ENCODE measurements around the gene JUP. TPM values are rescaled to one million over a fixed set of nuclear protein-coding genes. Genes with fewer than 3 reads are reported as not detected.

The JUP gene
- total RNA-seq, 4 donors from 2014 or later: 42.9 to 57.7 (median 51.6) TPM

DNA sequence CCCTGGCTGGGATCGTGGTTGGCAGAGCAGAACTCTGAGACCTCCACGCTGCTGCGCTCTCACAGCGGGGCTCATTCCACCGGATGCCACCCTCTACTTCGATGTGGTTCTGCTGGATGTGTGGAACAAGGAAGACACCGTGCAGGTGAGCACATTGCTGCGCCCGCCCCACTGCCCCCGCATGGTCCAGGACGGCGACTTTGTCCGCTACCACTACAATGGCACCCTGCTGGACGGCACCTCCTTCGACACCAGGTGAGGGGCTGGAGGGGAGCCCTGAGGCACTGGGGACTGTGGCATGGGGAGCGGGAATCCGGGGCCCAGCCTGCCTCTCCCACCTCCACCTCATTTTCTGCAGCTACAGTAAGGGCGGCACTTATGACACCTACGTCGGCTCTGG, 31.5 kb upstream of the JUP start:
- H3K4me3 ChIP-seq: no peak overlapping the region
- 95 to 98% methylated on average over 20 of the region's 20 CpGs for WGBS, 2 donors
- TF ChIP-seq, protein P1, sequence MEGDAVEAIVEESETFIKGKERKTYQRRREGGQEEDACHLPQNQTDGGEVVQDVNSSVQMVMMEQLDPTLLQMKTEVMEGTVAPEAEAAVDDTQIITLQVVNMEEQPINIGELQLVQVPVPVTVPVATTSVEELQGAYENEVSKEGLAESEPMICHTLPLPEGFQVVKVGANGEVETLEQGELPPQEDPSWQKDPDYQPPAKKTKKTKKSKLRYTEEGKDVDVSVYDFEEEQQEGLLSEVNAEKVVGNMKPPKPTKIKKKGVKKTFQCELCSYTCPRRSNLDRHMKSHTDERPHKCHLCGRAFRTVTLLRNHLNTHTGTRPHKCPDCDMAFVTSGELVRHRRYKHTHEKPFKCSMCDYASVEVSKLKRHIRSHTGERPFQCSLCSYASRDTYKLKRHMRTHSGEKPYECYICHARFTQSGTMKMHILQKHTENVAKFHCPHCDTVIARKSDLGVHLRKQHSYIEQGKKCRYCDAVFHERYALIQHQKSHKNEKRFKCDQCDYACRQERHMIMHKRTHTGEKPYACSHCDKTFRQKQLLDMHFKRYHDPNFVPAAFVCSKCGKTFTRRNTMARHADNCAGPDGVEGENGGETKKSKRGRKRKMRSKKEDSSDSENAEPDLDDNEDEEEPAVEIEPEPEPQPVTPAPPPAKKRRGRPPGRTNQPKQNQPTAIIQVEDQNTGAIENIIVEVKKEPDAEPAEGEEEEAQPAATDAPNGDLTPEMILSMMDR (IDR thresholded peaks at IDR 0.05): no peak
- TF ChIP-seq EP300 (IDR thresholded peaks at IDR 0.05) (no peak), POLR2A (IDR thresholded peaks at IDR 0.05) (no peak)
- no peak overlapping the region for H3K27ac ChIP-seq
- peaks cover 0 to 13% (median 4%) of the 10 kb centered on the region in 4 donors for H3K4me1 ChIP-seq
- DNase-seq (ENCODE audit: low spot score in 2 of 2): no peak
- H3K9me3 ChIP-seq: no peaks in the 10 kb centered on the region
- no peaks in the 10 kb centered on the region for H3K27me3 ChIP-seq
- peaks cover 0 to 33% (median 0%) of the 10 kb centered on the region in 3 donors for H3K36me3 ChIP-seq

DNA sequence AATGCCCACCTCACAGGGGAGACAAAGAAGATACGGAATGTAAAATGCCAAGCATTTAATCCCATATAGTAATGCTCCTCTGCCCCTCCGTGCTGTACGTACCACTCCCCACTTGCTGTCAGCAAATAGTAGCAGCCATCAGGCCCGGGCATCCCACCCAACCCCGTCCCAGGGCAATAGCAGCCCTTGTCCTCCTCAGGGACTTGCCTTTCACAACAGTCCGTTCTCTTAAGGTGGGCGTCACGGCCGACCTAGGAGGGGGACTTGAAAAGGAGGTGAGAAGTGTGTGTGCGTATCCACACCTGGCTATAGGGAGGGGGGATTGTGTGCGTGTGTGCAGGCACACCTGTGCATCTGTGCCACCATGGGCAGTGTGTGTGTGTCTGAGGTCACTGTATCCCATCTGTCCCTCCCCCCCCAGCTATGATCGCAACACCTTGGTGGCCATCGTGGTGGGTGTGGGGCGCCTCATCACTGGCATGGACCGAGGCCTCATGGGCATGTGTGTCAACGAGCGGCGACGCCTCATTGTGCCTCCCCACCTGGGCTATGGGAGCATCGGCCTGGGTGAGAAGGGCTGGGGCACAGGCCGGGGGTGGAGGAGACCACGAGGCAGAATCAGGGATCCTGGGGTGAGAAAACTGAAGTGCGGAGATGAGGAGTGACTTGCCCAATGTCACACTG, 30.3 kb upstream of the JUP start:
- Histone ChIP-seq H3K27ac (no peak overlapping the region), H3K27me3 (no peaks in the 10 kb centered on the region), H3K4me1 (peaks cover 0 to 23% (median 6%) of the 10 kb centered on the region in 4 donors), H3K4me3 (no peak overlapping the region), H3K9me3 (no peaks in the 10 kb centered on the region), H3K36me3 (peaks cover 0 to 33% (median 0%) of the 10 kb centered on the region in 3 donors)
- TF ChIP-seq EP300 (IDR thresholded peaks at IDR 0.05) (no peak), POLR2A (IDR thresholded peaks at IDR 0.05) (no peak)
- TF ChIP-seq, protein P1 (IDR thresholded peaks at IDR 0.05): no peak
- DNase-seq (ENCODE audit: low spot score in 2 of 2): no peak
- 93 to 94% methylated on average over 22 to 23 of the region's 23 CpGs for WGBS, 2 donors

DNA sequence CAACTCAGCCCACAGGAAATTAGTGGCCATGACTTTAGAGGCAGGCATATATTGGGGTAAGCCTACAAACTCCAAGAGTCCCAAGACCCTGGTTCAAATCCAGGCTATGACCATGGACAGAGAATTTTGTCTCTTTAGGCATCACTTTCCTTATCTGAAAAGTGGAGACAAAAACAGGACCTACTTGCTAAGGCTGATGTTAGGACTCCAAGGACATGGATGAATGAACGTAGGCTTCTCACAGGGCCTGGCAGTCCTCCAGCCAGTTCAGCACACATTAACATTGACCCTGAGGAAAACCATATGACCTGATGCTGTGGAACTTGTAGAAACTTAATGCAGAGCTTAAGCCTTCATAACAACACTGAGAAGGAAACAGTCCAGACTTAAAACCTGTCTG, 27.7 kb upstream of the JUP start:
- Histone ChIP-seq H3K36me3 (peaks cover 0 to 17% (median 0%) of the 10 kb centered on the region in 3 donors), H3K27ac (peak overlapping the region in 1 of 4 donors; percentile 79), H3K4me3 (no peak overlapping the region), H3K27me3 (no peaks in the 10 kb centered on the region), H3K4me1 (peaks cover 0 to 45% (median 22%) of the 10 kb centered on the region in 4 donors), H3K9me3 (no peaks in the 10 kb centered on the region)
- WGBS, 2 donors: 27 to 62% methylated on average over 1 of the region's 1 CpG
- TF ChIP-seq, protein P1 (IDR thresholded peaks at IDR 0.05): no peak
- TF ChIP-seq POLR2A (IDR thresholded peaks at IDR 0.05) (no peak), EP300 (IDR thresholded peaks at IDR 0.05) (no peak)
- no peak for DNase-seq (ENCODE audit: low spot score in 2 of 2)

DNA sequence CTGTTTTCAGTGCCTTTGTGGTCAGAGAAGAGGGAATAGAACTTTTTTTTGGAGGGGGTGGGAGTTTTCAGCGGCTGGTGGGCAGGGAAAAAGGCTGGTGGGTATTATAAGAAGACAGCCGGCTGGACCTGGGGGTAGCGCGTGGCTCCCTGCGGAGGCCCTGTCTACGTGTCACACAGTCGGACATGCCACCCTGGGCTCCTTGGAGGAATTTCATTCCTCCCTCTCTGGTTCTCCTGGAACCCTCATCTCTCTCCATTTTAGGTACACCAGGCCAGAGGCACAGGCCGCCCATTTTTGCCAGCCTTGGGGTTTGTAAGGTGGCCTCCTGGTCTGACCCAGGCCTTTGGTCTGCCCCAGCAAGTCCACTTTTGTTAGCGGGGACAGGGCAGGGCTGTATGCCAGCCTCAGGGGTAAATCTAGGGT, 27.2 kb upstream of the JUP start:
- Histone ChIP-seq H3K27me3 (no peaks in the 10 kb centered on the region), H3K36me3 (peaks cover 0 to 12% (median 0%) of the 10 kb centered on the region in 3 donors), H3K4me1 (peaks cover 0 to 45% (median 22%) of the 10 kb centered on the region in 4 donors), H3K27ac (peak overlapping the region in 3 of 4 donors; percentile 9 to 84 (median 79)), H3K4me3 (peak overlapping the region in 3 of 4 donors; percentile 74 to 86 (median 83)), H3K9me3 (no peaks in the 10 kb centered on the region)
- 42 to 44% methylated on average over 9 of the region's 9 CpGs for WGBS, 2 donors
- TF ChIP-seq POLR2A (IDR thresholded peaks at IDR 0.05) (no peak), EP300 (IDR thresholded peaks at IDR 0.05) (no peak)
- TF ChIP-seq, protein P1 (IDR thresholded peaks at IDR 0.05): no peak
- no peak for DNase-seq (ENCODE audit: low spot score in 2 of 2)

DNA sequence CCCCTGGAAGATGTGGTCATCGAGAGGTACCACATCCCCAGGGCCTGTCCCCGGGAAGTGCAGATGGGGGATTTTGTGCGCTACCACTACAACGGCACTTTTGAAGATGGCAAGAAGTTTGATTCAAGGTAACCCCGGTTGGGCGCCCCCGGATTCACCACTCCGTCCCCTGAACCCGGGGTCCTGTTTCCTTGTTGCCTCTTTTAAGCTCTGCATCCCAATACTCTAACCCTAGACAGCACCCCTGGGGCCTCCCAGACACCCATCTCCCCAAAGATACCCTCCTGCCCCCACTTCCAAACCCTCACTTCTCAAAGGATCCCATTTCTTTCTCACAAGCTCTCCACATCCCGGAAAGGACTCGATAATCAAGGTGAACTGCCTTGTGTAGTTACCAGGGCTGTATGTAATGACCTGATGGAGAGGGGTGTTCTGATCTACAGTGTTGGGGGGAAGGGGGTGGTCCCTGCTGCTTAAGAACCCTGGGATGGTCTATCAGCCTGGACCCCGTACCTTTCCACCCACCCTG, 26.7 kb upstream of the JUP start:
- Histone ChIP-seq H3K9me3 (no peaks in the 10 kb centered on the region), H3K4me1 (peaks cover 0 to 45% (median 22%) of the 10 kb centered on the region in 4 donors)
- WGBS, 2 donors: 12 to 14% methylated on average over 12 of the region's 12 CpGs

More for the DNA sequence above, 26.7 kb upstream of the JUP start:
- DNase-seq (ENCODE audit: low spot score in 2 of 2): no peak
- Histone ChIP-seq H3K4me3 (peak overlapping the region; percentile 74 to 86 (median 84)), H3K27me3 (no peaks in the 10 kb centered on the region), H3K36me3 (peaks cover 0 to 11% (median 0%) of the 10 kb centered on the region in 3 donors), H3K27ac (peak overlapping the region; percentile 9 to 84 (median 75))
- TF ChIP-seq, protein P1 (IDR thresholded peaks at IDR 0.05): no peak
- TF ChIP-seq POLR2A (IDR thresholded peaks at IDR 0.05): no peak
- no peak for TF ChIP-seq EP300 (IDR thresholded peaks at IDR 0.05)
